Measurements from ENCODE around the gene LRWD1.
"Not testable (repeated sequence)": the region's sequence is repeated elsewhere in the genome, so short reads cannot be mapped to it uniquely, and the experiment has no call there.

Gene LRWD1

DNA sequence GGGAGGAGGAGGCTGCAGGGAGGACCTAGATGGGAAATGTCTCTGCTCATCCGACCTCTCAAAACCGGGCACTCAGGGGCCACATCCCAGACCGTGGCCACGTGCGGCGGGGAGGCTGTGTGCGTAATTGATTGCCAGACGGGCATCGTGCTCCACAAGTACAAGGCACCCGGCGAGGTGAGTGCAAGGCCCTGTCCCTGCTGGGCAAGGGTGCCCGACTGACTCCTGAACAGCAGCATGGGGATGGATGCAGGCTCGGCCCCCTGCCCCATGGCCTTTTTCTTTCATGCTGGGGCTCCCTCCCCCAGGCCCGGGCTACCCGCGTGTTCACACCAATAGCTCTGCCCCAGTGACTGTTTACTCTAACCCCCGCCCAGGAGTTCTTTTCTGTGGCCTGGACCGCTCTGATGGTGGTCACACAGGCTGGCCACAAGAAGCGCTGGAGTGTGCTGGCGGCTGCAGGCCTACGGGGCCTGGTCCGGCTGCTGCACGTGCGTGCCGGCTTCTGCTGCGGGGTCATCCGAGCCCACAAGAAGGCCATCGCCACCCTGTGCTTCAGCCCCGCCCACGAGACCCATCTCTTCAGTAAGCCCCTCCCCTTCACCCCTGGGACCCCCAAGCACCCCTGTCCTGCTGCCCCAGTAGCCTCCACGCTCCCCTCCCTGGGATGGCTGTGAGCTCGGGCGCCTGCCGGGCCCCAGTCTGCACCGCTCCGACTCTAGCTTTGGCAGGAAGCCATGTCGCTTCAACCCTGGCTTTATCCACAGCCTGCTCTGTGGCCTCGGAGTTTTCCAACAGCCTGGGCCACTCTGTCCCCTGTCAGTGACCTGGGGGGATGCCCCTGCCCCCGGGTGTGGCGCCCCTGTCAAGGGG, 3.9 kb downstream of the LRWD1 start:
- DNase-seq (ENCODE audit: low read depth, low spot score): no peak

- no peak for DNase-seq (ENCODE audit: low read depth, low spot score)
Observed at GRCh38 chr7:102469351-102469971, 4.7 kb downstream of the LRWD1 start.

- DNase-seq (ENCODE audit: low read depth, low spot score): no peak
Observed at GRCh38 chr7:102469972-102470825, 5.4 kb downstream of the LRWD1 start.

- no peak for DNase-seq (ENCODE audit: low read depth, low spot score)
Observed at GRCh38 chr7:102471791-102472125, 7.0 kb downstream of the LRWD1 start.

- DNase-seq (ENCODE audit: low read depth, low spot score): no peak
Observed at GRCh38 chr7:102472126-102473041, 7.6 kb downstream of the LRWD1 start.

DNA sequence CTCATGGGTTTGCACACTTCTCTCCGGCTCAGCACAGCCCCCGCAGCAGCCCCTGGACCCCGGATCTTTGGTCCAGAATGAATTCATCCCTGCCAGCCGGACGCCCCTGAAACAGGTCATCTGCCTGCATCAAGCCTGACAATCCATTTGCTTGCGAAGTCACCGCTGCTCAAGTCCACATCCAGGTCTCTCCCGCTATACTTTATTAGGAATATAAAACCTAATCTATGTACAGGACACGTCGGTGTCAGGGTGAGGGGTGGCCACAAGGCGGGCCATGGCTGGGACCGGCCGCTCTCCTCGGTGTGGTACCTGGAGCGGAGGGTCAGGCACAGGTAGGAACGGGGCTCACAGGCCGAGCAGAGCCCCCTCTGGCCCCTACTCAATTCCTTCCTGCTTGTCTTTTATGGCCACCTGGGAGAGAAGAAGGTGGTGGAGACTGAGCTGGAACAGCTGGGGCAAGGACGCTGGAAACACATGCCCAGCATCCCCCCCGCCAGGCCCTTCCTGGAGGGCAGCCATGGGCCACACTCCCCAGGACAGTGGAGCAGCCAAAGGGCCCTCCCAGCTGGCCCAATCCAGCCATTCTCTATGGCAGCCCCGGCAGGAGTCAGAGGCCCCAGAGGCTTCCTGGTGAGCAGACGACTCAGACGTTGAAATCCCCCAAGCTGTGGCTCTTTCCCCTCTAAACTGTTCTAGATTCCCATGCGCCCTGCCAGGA, 8.6 kb downstream of the LRWD1 start:
- DNase-seq (ENCODE audit: low read depth, low spot score): no peak

DNA sequence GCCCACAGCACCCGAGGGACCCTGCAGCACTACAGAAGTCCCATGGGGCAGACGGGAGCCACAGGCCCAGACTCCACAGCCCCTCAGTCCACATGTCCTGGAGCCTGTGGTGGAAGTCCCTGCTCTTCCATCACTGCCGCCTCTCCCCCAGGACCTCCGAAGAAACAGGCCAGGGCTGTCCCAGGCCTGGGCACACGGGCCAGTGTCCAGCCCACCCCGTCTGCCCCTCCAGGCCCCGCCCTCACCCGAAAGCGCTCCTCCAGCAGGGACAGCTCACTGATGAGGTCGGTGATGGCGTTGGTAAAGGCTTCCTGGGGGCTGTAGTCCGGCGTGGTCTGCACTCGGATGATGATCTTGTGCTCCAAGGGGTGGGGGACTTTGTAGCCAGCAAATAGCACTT, 9.3 kb downstream of the LRWD1 start:
- DNase-seq (ENCODE audit: low read depth, low spot score): not testable (repeated sequence)

GRCh38 chr7:102474736-102475435, 10.1 kb downstream of the LRWD1 start:
- DNase-seq (ENCODE audit: low read depth, low spot score): not testable (repeated sequence)

GRCh38 chr7:102478314-102479208, 13.8 kb downstream of the LRWD1 start, which contains the start of gene POLR2J:
TSS of gene POLR2J (minus strand) at chr7:102478922. CDS start at chr7:102478860, 62 bp downstream.
- peak; percentile 68 for DNase-seq (ENCODE audit: low read depth, low spot score)

GRCh38 chr7:102479209-102479584, 14.4 kb downstream of the LRWD1 start:
- not testable (repeated sequence) for DNase-seq (ENCODE audit: low read depth, low spot score)

- not testable (repeated sequence) for DNase-seq (ENCODE audit: low read depth, low spot score)
Observed at GRCh38 chr7:102479982-102480637, 15.3 kb downstream of the LRWD1 start.

DNA sequence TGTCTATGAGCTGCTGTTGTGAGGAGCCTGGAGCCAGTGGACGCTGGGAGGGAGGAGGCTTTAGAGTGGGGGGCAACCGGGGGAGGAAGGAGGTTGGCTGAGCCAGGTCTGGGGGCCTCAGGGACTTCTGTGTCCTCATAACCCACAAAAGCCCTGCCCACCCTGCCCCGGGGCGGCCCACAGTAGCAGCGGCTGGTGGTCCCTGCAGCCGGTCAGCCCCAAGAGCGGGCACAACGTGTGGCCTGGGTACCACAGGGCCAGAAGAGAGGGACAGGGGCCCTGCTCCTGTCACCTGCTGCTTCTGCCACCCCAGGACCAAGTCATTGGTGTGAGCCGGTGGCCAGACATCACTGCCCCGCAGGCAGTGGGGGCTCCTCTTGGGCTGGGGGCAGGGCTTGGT, 17.2 kb downstream of the LRWD1 start:
- DNase-seq (ENCODE audit: low read depth, low spot score): not testable (repeated sequence)

DNA sequence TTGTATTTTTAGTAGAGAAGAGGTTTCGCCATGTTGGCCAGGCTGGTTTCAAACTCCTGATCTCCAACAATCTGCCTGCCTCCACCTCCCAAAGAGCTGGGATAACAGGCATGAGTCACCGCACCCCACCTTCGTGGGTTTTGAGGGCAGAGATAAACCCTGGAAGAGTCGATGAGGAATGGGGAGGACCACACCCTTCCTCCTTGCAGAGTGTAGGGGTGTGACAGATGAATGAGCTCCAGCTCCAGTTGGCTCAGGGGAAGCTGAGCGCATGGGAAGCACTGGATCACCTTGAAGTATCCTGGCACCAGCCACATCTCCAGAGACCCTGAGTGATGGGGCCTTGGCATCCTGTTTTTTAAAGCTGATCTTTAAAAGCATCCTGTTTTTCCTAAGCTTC, 19.5 kb downstream of the LRWD1 start:
- not testable (repeated sequence) for DNase-seq (ENCODE audit: low read depth, low spot score)

- DNase-seq (ENCODE audit: low read depth, low spot score): not testable (repeated sequence)
Observed at GRCh38 chr7:102490529-102491075, 25.8 kb downstream of the LRWD1 start.

- DNase-seq (ENCODE audit: low read depth, low spot score): not testable (repeated sequence)
Observed at GRCh38 chr7:102493220-102493935, 28.6 kb downstream of the LRWD1 start.

GRCh38 chr7:102494026-102494425, 29.2 kb downstream of the LRWD1 start:
- not testable (repeated sequence) for DNase-seq (ENCODE audit: low read depth, low spot score)

DNA sequence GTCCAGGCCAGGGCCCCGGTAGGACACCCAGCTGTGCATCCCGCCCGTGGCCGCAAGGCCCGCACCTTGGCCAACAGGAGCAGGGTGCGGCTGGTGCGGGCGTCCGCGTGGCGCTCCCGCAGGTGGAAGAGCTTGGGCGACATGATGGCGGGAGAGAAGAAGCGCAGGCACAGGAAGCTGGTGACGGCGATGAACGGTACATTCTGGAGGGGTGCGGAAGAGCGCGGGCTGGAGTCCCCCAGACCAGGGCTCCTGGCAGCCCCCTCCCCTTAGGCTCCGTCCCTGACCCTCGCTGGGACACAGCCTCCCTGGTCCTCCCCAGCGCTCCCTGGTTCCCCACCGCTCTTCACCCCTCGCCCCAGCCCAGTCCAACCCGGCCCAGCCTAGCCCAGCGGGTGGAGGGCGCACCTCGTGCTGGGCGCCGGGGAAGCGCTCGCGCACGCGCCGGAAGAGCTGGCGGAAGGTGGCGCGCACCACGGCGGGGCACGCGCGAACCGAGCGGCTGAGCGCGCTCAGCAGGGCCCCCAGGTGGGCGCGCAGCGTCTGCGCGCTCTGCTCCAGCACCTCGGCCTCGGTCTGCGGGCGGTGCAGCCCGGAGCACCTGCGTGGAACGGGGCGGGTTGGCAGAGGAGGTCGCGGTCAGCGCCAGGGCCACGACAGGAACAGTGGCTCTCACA, 29.8 kb downstream of the LRWD1 start:
- DNase-seq (ENCODE audit: low read depth, low spot score): not testable (repeated sequence)
